GM10248 (cell line): Measurements from ENCODE around the gene ENKUR.

ENCODE experiments used
- CTCF ChIA-PET: fragments of 300-600 bp; sonication (Branson Sonifier 250); formaldehyde crosslinking; extraction: SDS; loops from one replicate; lab custom pipeline; 2021; ENCODE audit warnings: antibody characterized with exemption; lab: Yijun Ruan, JAX
- POLR2A ChIA-PET: fragments of 350-650 bp; sonication (Branson Sonifier 250); formaldehyde crosslinking; extraction: SDS; loops from one replicate; lab custom pipeline; 2020; ENCODE audit warnings: antibody characterized with exemption; lab: Yijun Ruan, JAX
- DNase-seq: peaks from one replicate; pipeline ENCODE4 v3.0.0; 2012; ENCODE audit errors: extremely low spot score
- TF ChIP-seq, protein P1 (sequence below): IDR thresholded peaks from 2 replicates; pipeline ENCODE4 v1.5.1; 2012; ENCODE audit warnings: mild to moderate bottlenecking, low read depth; ENCODE audit errors: extremely low read depth, missing control alignments, control extremely low read depth

The ENKUR gene

GRCh38 chr10:25059990-25060389, 44.0 kb upstream of the ENKUR start:
- POLR2A ChIA-PET = no interaction called here
- CTCF ChIA-PET = interaction anchor here (4.9 kb wide), 1 partner anchor 20 kb away, joined by 21 read pairs; no protein-coding TSS in a partner anchor
- TF ChIP-seq, protein P1, sequence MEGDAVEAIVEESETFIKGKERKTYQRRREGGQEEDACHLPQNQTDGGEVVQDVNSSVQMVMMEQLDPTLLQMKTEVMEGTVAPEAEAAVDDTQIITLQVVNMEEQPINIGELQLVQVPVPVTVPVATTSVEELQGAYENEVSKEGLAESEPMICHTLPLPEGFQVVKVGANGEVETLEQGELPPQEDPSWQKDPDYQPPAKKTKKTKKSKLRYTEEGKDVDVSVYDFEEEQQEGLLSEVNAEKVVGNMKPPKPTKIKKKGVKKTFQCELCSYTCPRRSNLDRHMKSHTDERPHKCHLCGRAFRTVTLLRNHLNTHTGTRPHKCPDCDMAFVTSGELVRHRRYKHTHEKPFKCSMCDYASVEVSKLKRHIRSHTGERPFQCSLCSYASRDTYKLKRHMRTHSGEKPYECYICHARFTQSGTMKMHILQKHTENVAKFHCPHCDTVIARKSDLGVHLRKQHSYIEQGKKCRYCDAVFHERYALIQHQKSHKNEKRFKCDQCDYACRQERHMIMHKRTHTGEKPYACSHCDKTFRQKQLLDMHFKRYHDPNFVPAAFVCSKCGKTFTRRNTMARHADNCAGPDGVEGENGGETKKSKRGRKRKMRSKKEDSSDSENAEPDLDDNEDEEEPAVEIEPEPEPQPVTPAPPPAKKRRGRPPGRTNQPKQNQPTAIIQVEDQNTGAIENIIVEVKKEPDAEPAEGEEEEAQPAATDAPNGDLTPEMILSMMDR = no peak
- no peak for DNase-seq

- POLR2A ChIA-PET = no interaction called here
- CTCF ChIA-PET = interaction anchor here (1.6 kb wide), 1 partner anchor 20 kb away, joined by 3 read pairs; no protein-coding TSS in a partner anchor
- DNase-seq = no peak
- TF ChIP-seq, protein P1 = no peak
These were observed 41.9 kb upstream of the ENKUR start for GRCh38 chr10:25057886-25058285.

DNA sequence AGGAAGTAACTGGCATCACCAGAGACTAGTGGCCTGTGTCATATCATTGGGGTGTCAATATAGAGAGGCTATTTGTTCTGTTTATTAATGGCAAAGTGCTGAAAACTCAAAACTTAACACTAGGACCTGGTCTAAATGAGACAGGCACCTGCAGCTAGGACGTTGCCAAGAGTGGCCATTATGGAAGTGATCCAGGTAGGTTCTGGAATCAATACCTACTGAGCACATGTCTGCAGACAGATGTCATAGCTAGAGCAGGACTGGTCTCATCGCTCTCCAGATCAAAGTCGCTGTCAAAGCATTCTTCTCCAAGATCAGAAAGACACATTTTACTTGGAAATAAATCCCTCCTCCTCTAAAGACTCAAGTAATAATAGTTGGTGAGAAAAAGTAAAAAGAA, 40.8 kb upstream of the ENKUR start:
- ChIA-PET POLR2A (no interaction called here), CTCF (interaction anchor here (0.8 to 1.6 kb wide), 2 partner anchors 19 to 24 kb away, joined by 3 to 4 read pairs; no protein-coding TSS in a partner anchor)
- no peak for DNase-seq
- TF ChIP-seq, protein P1 = no peak

DNA sequence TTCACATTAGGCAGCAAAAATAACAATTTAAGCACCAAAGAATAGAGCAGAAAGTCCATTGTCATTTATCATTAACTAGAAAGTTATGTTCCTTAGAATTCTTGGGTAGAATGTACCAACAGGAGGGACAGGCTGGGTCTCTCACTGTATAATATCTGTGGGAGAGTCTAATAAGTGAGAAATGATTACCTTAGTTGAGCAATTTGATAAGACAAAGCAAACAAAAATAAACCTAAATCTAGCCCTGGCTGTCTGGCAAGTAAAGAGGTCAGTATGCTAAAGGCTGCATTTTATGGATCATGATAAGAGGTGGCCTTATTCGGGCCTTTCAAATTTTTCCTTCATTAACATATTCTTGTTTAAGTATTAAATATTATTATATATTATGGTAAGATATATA, 36.1 kb upstream of the ENKUR start:
- no peak for DNase-seq
- ChIA-PET CTCF (no interaction called here), POLR2A (no interaction called here)
- TF ChIP-seq, protein P1 = no peak

GRCh38 chr10:25050402-25050801, 34.4 kb upstream of the ENKUR start:
- ChIA-PET POLR2A (no interaction called here), CTCF (interaction anchor here (0.8 kb wide), 1 partner anchor 11 kb away, joined by 3 read pairs; no protein-coding TSS in a partner anchor)
- TF ChIP-seq, protein P1 = no peak
- DNase-seq = no peak

GRCh38 chr10:25049966-25050365, 34.0 kb upstream of the ENKUR start:
- TF ChIP-seq, protein P1 = no peak
- POLR2A ChIA-PET = no interaction called here
- no peak for DNase-seq
- CTCF ChIA-PET = interaction anchor here (0.8 kb wide), 1 partner anchor 11 kb away, joined by 3 read pairs; no protein-coding TSS in a partner anchor

- TF ChIP-seq, protein P1 = no peak
- POLR2A ChIA-PET = no interaction called here
- CTCF ChIA-PET = no interaction called here
- no peak for DNase-seq
These were observed 32.5 kb upstream of the ENKUR start for GRCh38 chr10:25048450-25048849.
